GM12878 (cell line): ENCODE data around the gene CLPTM1L. TPM values are rescaled to one million over a fixed set of nuclear protein-coding genes. Genes with fewer than 3 reads are reported as not detected.

Source experiments
- CHD1 ChIP-seq: IDR thresholded peaks from 2 replicates; pipeline ENCODE4 v1.6.1; 2012; ENCODE audit warnings: low read depth, low read length, improper control_type of control experiment
- DPF2 ChIP-seq: fragments of 450-650 bp; IDR thresholded peaks from 2 replicates; pipeline ENCODE4 v1.6.1; 2017; ENCODE audit warnings: mild to moderate bottlenecking
- POLR2AphosphoS5 ChIP-seq: IDR thresholded peaks from 2 replicates; pipeline ENCODE4 v1.6.1; 2011; ENCODE audit warnings: mild to moderate bottlenecking, low read length, inconsistent platforms
- RCOR1 ChIP-seq: conservative IDR thresholded peaks from 2 replicates; pipeline ENCODE4 v1.6.1; 2012; ENCODE audit warnings: low read depth, low read length, improper control_type of control experiment
- ZBTB40 ChIP-seq: fragments of 450-650 bp; IDR thresholded peaks from 2 replicates; pipeline ENCODE4 v1.6.1; 2016; ENCODE audit warnings: mild to moderate bottlenecking, moderate library complexity, borderline replicate concordance
- ZNF687 ChIP-seq: fragments of 450-650 bp; IDR thresholded peaks from 2 replicates; pipeline ENCODE4 v1.6.1; 2017; ENCODE audit warnings: mild to moderate bottlenecking, moderate library complexity
- polyA plus RNA-seq, 11 experiments: library from polyadenylated mRNA; depleted of rRNA in 4 of 11; unstranded in 6 of 11; stranded (reverse) in 5 of 11; fragments of >200 nt; fragmentation: Nextera tagmentation in 4 of 11; fragmentation: Illumina TruSeq in 1 of 11; extraction: Ambion mirVana in 4 of 11; extraction: Trizol in 1 of 11; gene quantifications; 1 replicate in 1 of 11; 2 replicates in 10 of 11; pipeline versions ENCODE4 v1.2.1 to v1.2.3, GENCODE V29; 2011 to 2016; ENCODE audit warnings: inconsistent platforms in 2 of 11, missing spikeins in 2 of 11, low read depth in 1 of 11
- total RNA-seq, 4 experiments: library from RNA; depleted of rRNA in 3 of 4; stranded (reverse); fragments of >200 nt in 3 of 4; fragmentation: Illumina TruSeq in 1 of 4; extraction: Trizol in 1 of 4; gene quantifications; 2 replicates each; pipeline versions ENCODE4 v1.2.1 to v1.2.3, GENCODE V29; 2013 to 2021

CLPTM1L gene
- total and polyA plus RNA-seq, 10 of the 15 experiments (the other 5 are each of a cell fraction or from before 2014, with no cell fraction given) = 2.9 to 278 (median 135) TPM

GRCh38 chr5:1383344-1383743 is 38.4 kb upstream of the CLPTM1L start (continued):
- TF ChIP-seq ZBTB40 (no peak), CHD1 (no peak), DPF2 (no peak), RCOR1 (no peak), POLR2AphosphoS5 (no peak), ZNF687 (no peak)
